ENCODE measurements around the gene CPPED1. TPM values are rescaled to one million over a fixed set of nuclear protein-coding genes. Genes with fewer than 3 reads are reported as not detected.

The CPPED1 gene
- total and polyA plus RNA-seq, 8 donors: 8.0 to 178 (median 13.1) TPM

DNA sequence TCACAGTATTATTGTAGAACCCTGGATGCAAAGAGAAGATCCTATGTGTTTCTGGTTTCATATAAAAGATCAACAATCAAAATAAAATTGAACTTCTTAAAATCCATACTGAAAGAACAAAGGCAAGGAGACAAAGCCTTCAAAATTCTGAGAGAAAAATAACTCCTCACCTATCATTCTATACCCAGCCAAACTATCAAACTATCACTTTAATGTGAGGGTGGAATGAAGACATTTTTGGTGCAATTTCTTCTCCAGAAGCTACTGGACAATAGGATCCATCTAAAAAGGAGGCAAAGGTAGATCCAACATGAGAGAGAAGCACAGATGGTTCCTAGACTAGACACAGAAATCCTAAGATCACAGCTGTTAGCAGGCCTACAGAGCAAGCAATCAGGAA is 71.1 kb downstream of the CPPED1 start:
- peaks cover 4 to 35% (median 10%) of the 10 kb centered on the region in 4 donors for H3K36me3 ChIP-seq
- no peaks in the 10 kb centered on the region for H3K27me3 ChIP-seq
- intact Hi-C loops (cut with DNase I; ENCODE audit: low total_unique reads): no loop called here
- H3K27ac ChIP-seq: no peak overlapping the region
- no peak overlapping the region for H3K4me3 ChIP-seq
- H3K9me3 ChIP-seq: peaks cover 0 to 24% (median 18%) of the 10 kb centered on the region in 4 donors
- no peak for TF ChIP-seq EP300 (IDR thresholded peaks at IDR 0.05)
- TF ChIP-seq POLR2AphosphoS5 (IDR thresholded peaks at IDR 0.05): no peak
- no peak for TF ChIP-seq POLR2A (IDR thresholded peaks at IDR 0.05)
- TF ChIP-seq, protein P1, sequence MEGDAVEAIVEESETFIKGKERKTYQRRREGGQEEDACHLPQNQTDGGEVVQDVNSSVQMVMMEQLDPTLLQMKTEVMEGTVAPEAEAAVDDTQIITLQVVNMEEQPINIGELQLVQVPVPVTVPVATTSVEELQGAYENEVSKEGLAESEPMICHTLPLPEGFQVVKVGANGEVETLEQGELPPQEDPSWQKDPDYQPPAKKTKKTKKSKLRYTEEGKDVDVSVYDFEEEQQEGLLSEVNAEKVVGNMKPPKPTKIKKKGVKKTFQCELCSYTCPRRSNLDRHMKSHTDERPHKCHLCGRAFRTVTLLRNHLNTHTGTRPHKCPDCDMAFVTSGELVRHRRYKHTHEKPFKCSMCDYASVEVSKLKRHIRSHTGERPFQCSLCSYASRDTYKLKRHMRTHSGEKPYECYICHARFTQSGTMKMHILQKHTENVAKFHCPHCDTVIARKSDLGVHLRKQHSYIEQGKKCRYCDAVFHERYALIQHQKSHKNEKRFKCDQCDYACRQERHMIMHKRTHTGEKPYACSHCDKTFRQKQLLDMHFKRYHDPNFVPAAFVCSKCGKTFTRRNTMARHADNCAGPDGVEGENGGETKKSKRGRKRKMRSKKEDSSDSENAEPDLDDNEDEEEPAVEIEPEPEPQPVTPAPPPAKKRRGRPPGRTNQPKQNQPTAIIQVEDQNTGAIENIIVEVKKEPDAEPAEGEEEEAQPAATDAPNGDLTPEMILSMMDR (IDR thresholded peaks at IDR 0.05): no peak
- H3K4me1 ChIP-seq: no peaks in the 10 kb centered on the region
- DNase-seq: no peak

DNA sequence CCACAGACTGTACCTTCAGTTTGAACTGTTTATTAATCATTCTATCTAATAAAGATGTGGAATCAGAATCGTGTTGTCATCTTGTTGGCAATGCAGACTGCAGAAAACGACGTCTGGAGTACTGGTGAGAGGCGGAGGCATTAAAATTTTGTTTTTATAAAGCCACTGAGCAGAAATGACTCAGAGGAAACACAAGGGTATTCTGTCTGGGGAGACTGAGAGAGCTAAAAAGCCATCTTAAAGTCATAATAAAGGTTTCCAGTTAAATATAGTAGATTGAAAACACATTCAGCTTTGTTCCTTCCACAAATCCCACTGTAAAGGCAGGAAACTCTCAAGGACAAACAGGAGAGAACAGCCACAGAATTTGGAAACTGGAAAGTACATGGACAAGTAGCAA is 74.2 kb downstream of the CPPED1 start:
- Histone ChIP-seq H3K9me3 (peaks cover 0 to 24% (median 18%) of the 10 kb centered on the region in 4 donors), H3K4me1 (no peaks in the 10 kb centered on the region), H3K36me3 (peaks cover 0 to 19% (median 7%) of the 10 kb centered on the region in 4 donors), H3K27me3 (no peaks in the 10 kb centered on the region), H3K4me3 (no peak overlapping the region), H3K27ac (no peak overlapping the region)
- intact Hi-C loops (cut with DNase I; ENCODE audit: low total_unique reads): no loop called here
- DNase-seq: no peak
- TF ChIP-seq POLR2A (IDR thresholded peaks at IDR 0.05) (no peak), POLR2AphosphoS5 (IDR thresholded peaks at IDR 0.05) (no peak), EP300 (IDR thresholded peaks at IDR 0.05) (no peak)
- TF ChIP-seq, protein P1 (IDR thresholded peaks at IDR 0.05): no peak
- 60 to 82% (median 74%) methylated on average over 4 of the region's 4 CpGs for WGBS, 5 donors

DNA sequence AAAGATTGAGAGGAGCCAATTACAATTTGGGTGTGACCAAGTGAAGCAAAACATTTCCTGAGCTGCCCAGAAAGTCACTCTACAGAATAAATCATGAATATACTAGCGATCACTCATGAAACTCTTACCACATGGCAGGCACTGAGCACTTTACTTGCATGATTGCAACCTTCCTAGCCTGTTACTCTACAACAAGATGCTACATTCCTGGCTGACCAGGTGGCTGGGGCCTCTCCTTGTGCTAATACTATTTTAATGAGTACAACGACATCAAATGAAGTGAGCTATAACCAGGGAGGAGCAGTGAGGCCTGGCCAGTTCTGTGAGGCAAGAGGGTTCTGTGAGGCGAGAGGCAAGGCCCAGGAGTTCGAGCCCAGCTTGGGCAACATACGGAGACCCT is 75.2 kb downstream of the CPPED1 start:
- H3K4me1 ChIP-seq: no peaks in the 10 kb centered on the region
- WGBS, 5 donors: 82 to 89% (median 87%) methylated on average over 5 of the region's 5 CpGs
- H3K36me3 ChIP-seq: peaks cover 0 to 15% (median 6%) of the 10 kb centered on the region in 4 donors
- TF ChIP-seq EP300 (IDR thresholded peaks at IDR 0.05) (no peak), POLR2AphosphoS5 (IDR thresholded peaks at IDR 0.05) (no peak), POLR2A (IDR thresholded peaks at IDR 0.05) (no peak)
- TF ChIP-seq, protein P1 (IDR thresholded peaks at IDR 0.05): no peak
- no peaks in the 10 kb centered on the region for H3K27me3 ChIP-seq
- peaks cover 0 to 21% (median 15%) of the 10 kb centered on the region in 4 donors for H3K9me3 ChIP-seq
- intact Hi-C loops (cut with DNase I; ENCODE audit: low total_unique reads): no loop called here
- H3K4me3 ChIP-seq: no peak overlapping the region
- DNase-seq: no peak
- H3K27ac ChIP-seq: no peak overlapping the region

DNA sequence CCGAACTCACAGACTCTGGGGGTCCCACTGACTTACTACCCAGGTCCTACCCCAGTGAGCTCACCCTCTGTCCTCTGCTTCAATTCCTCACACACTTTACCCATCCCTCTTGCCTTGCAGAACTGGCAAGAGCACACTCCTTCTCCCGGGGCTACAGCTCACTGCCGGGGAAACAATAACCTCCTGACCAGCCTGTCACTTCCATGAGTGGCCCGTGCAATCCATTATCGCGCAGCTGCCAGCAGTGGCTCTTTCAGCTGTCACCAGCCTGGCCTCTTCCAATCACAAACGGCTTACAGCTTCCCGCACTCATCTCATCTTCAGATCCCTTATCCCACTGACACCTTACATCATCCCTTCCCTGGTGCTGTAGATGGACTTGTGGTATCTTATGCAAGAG is 79.5 kb downstream of the CPPED1 start:
- no peaks in the 10 kb centered on the region for H3K27me3 ChIP-seq
- H3K9me3 ChIP-seq: no peaks in the 10 kb centered on the region
- H3K4me3 ChIP-seq: no peak overlapping the region
- intact Hi-C loops (cut with DNase I; ENCODE audit: low total_unique reads): no loop called here
- H3K27ac ChIP-seq: no peak overlapping the region
- peaks cover 0 to 20% (median 7%) of the 10 kb centered on the region in 4 donors for H3K36me3 ChIP-seq
- no peak for TF ChIP-seq POLR2A (IDR thresholded peaks at IDR 0.05)
- no peak for TF ChIP-seq EP300 (IDR thresholded peaks at IDR 0.05)
- H3K4me1 ChIP-seq: no peaks in the 10 kb centered on the region
- WGBS, 5 donors: 85 to 91% (median 89%) methylated on average over 8 of the region's 8 CpGs
- no peak for DNase-seq

DNA sequence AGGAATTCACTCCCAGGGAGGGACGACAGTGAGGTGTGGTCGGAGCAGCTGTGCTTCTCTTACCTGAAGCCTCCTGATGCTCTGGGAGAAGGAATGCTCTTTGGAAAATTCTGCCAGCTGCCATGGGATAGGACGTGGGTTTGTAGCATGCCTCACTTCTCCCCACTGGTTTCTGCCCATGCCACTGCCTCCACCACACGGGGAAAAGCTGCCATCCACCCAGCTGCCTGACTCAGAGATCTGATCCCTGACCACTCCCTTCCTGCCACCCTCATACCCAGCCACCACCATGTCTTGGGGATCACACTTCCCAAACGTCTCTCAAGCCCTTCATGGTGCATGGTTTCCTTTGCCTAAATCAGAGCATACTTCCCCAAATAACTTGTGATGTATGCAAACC is 80.0 kb downstream of the CPPED1 start:
- TF ChIP-seq EP300 (IDR thresholded peaks at IDR 0.05) (no peak), POLR2AphosphoS5 (IDR thresholded peaks at IDR 0.05) (no peak), POLR2A (IDR thresholded peaks at IDR 0.05) (no peak)
- TF ChIP-seq, protein P1 (IDR thresholded peaks at IDR 0.05): no peak
- Histone ChIP-seq H3K4me1 (no peaks in the 10 kb centered on the region), H3K27ac (no peak overlapping the region), H3K9me3 (no peaks in the 10 kb centered on the region), H3K27me3 (no peaks in the 10 kb centered on the region), H3K4me3 (no peak overlapping the region), H3K36me3 (peaks cover 0 to 20% (median 7%) of the 10 kb centered on the region in 4 donors)
- intact Hi-C loops (cut with DNase I; ENCODE audit: low total_unique reads): no loop called here
- 67 to 87% (median 79%) methylated on average over 5 of the region's 5 CpGs for WGBS, 5 donors
- no peak for DNase-seq

Data from stomach (tissue), 9 donors.